BJ (cell line): ENCODE results near the gene CDK10. TPM values are rescaled to one million over a fixed set of nuclear protein-coding genes. Genes with fewer than 3 reads are reported as not detected.

ENCODE experiments used
- CTCF ChIA-PET: fragments of 350-600 bp; formaldehyde crosslinking; extraction: SDS; loops from one replicate; lab custom pipeline; 2021; ENCODE audit warnings: antibody characterized with exemption, inconsistent platforms; lab: Yijun Ruan, JAX
- POLR2A ChIA-PET: fragments of 300-600 bp; sonication (Branson Sonifier 250); formaldehyde crosslinking; extraction: SDS; loops from one replicate; lab custom pipeline; 2021; ENCODE audit warnings: antibody characterized with exemption; lab: Charles Lee
- DNase-seq: peaks from one replicate; pipeline ENCODE4 v3.0.0-alpha.2; 2011; ENCODE audit warnings: low read depth
- H3K27me3 ChIP-seq: 2 replicates; pipeline ENCODE4 v1.6.0; 2011; ENCODE audit warnings: low read length; ENCODE audit not compliant: control insufficient read depth, insufficient read depth
- H3K36me3 ChIP-seq: 2 replicates; pipeline ENCODE4 v1.5.1; 2011; ENCODE audit warnings: low read length; ENCODE audit not compliant: control insufficient read depth, insufficient read depth
- H3K4me3 ChIP-seq: 2 replicates; pipeline ENCODE4 v1.5.1; 2011; ENCODE audit warnings: low read depth, mild to moderate bottlenecking, control low read depth, low read length
- polyA plus RNA-seq: library from polyadenylated mRNA; depleted of rRNA; stranded (reverse); fragments of >200 nt; gene quantifications from 2 replicates; pipeline ENCODE4 v1.2.3, GENCODE V29; 2011
- TF ChIP-seq, protein P1 (sequence below): IDR thresholded peaks from 2 replicates; pipeline ENCODE4 v1.5.1; 2011; ENCODE audit warnings: low read depth, mild to moderate bottlenecking, control low read depth, inconsistent platforms, low read length, moderate library complexity; ENCODE audit not compliant: insufficient read depth

CDK10 gene
- polyA plus RNA-seq, 1 experiment, result 56.0 TPM

DNA sequence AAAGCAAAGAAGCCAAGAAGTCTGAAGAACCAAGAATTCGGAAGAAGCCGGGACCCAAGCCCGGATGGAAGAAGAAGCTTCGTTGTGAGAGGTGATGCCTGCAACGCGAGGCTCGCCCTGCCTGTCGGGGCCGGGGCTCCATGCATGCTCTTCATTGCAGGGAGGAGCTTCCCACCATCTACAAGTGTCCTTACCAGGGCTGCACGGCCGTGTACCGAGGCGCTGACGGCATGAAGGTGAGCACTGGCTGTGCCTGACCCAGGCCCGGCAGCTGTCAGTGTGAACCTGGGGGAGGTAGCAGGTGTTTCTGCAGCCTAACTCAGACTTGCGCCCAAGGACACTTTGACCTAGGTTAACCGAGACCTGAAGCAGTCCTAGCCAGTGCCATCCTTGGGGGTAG is 46.8 kb downstream of the CDK10 start:
- H3K4me3 ChIP-seq, result no peak overlapping the region
- no peak for DNase-seq
- ChIA-PET CTCF (no interaction called here), POLR2A (no interaction called here)
- H3K27me3 ChIP-seq, result no peaks in the 10 kb centered on the region
- peaks cover 40% of the 10 kb centered on the region for H3K36me3 ChIP-seq
- TF ChIP-seq, protein P1, sequence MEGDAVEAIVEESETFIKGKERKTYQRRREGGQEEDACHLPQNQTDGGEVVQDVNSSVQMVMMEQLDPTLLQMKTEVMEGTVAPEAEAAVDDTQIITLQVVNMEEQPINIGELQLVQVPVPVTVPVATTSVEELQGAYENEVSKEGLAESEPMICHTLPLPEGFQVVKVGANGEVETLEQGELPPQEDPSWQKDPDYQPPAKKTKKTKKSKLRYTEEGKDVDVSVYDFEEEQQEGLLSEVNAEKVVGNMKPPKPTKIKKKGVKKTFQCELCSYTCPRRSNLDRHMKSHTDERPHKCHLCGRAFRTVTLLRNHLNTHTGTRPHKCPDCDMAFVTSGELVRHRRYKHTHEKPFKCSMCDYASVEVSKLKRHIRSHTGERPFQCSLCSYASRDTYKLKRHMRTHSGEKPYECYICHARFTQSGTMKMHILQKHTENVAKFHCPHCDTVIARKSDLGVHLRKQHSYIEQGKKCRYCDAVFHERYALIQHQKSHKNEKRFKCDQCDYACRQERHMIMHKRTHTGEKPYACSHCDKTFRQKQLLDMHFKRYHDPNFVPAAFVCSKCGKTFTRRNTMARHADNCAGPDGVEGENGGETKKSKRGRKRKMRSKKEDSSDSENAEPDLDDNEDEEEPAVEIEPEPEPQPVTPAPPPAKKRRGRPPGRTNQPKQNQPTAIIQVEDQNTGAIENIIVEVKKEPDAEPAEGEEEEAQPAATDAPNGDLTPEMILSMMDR, result no peak

DNA sequence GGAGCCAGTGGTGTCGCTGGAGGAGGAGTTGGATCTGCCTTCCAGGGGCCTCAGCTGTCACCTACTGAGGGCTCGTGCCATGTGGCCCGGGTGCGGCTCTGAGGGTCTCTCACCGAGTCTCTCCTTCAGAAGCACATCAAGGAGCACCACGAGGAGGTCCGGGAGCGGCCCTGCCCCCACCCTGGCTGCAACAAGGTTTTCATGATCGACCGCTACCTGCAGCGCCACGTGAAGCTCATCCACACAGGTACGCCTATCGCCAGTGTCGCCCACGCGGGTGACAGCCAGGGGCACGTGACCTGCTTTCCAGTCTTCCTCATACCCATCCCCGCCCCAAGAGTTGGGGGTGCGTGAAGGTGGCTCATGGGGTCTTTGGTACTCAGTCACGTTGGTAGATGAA is 47.3 kb downstream of the CDK10 start:
- no peak for DNase-seq
- Histone ChIP-seq H3K4me3 (no peak overlapping the region), H3K27me3 (no peaks in the 10 kb centered on the region), H3K36me3 (peaks cover 44% of the 10 kb centered on the region)
- ChIA-PET POLR2A (no interaction called here), CTCF (no interaction called here)
- TF ChIP-seq, protein P1, result no peak

DNA sequence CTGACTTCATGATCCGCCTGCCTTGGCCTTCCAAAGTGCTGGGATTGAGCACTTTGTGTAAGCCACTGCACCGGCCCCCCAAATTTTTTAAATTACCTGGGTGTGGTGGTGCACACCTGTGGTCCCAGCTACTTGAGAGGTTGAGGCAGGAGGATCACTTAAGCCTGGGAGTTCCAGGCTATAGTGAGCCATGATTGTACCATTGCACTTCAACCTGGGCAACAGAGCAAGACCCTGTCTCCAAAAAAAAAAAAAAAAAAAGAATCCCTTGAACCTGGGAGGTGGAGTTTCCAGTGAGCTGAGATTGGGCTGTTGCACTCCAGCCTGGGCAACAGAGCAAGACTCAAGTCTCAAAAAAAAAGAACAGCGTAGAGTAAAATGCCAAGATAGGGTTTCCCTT is 50.1 kb downstream of the CDK10 start:
- no peak for DNase-seq
- CTCF ChIA-PET, result interaction anchor here (1.5 kb wide), 1 partner anchor 16 kb away, joined by 4 read pairs; no protein-coding TSS in a partner anchor
- TF ChIP-seq, protein P1, result no peak
- POLR2A ChIA-PET, result no interaction called here
- Histone ChIP-seq H3K27me3 (no peaks in the 10 kb centered on the region), H3K36me3 (peaks cover 38% of the 10 kb centered on the region), H3K4me3 (no peak overlapping the region)

DNA sequence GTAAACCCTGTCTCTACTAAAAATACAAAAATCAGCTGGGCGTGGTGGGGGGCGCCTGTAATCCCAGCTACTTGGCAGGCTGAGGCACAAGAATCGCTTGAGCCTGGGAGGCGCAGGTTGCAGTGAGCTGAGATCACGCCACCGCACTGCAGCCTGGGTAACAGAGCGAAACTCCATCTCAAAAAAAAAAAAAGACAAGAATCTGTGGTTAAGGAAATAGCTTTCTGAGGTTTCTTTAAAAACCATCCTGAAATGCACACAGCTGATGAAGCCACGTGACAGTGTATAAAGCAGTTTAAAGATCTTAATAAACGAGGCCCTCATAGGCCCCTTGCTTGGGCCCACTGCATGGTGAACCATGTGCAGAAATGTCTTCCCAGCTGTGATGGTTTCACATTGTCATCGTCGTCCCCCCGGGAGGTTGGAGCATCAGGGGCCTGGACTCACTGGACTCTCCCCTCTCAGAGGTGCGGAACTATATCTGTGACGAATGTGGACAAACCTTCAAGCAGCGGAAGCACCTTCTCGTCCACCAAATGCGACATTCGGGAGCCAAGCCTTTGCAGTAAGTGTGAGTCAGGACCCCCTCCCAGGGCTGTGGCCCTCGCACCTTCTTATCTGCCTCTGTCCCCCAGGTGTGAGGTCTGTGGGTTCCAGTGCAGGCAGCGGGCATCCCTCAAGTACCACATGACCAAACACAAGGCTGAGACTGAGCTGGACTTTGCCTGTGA is 51.0 kb downstream of the CDK10 start:
- CTCF ChIA-PET, result interaction anchor here (1.1 to 1.5 kb wide), 2 partner anchors 13 to 15 kb away, joined by 3 to 4 read pairs; no protein-coding TSS in a partner anchor
- POLR2A ChIA-PET, result no interaction called here
- TF ChIP-seq, protein P1, result no peak
- Histone ChIP-seq H3K36me3 (peaks cover 34% of the 10 kb centered on the region), H3K4me3 (no peak overlapping the region), H3K27me3 (no peaks in the 10 kb centered on the region)
- DNase-seq, result no peak

DNA sequence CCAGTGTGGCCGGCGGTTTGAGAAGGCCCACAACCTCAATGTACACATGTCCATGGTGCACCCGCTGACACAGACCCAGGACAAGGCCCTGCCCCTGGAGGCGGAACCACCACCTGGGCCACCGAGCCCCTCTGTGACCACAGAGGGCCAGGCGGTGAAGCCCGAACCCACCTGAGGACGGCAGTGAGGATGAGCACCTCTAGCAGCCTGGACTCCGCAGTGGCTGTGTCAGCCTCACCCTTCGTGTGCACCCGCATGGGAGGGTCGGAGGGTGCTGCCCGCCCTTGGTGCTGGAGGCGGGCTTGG is 51.5 kb downstream of the CDK10 start:
- TF ChIP-seq, protein P1, result no peak
- ChIA-PET CTCF (interaction anchor here (0.7 to 1.5 kb wide), 3 partner anchors 11 to 14 kb away, joined by 3 to 4 read pairs (median 3); no protein-coding TSS in a partner anchor), POLR2A (no interaction called here)
- no peaks in the 10 kb centered on the region for H3K27me3 ChIP-seq
- H3K4me3 ChIP-seq, result no peak overlapping the region
- DNase-seq, result no peak
- peaks cover 31% of the 10 kb centered on the region for H3K36me3 ChIP-seq
